DMS 273 treated with DMSO at 0.1 percent for 48 hours (cell line): Measurements from ENCODE around the gene ZFYVE9.

Experiments used
- DNase-seq: peaks from one replicate; lab custom pipeline; 2025; lab: John Stamatoyannopoulos, UW

Gene ZFYVE9

GRCh38 chr1:52243221-52243987, 101.5 kb downstream of the ZFYVE9 start:
- no peak for DNase-seq

GRCh38 chr1:52249831-52250230, 107.9 kb downstream of the ZFYVE9 start:
- DNase-seq = no peak

- no peak for DNase-seq
Measured at GRCh38 chr1:52253421-52253820, 111.5 kb downstream of the ZFYVE9 start.

- no peak for DNase-seq
Measured at GRCh38 chr1:52259886-52260285, 118.0 kb downstream of the ZFYVE9 start.

GRCh38 chr1:52263153-52263910, 121.4 kb downstream of the ZFYVE9 start:
- no peak for DNase-seq

GRCh38 chr1:52264530-52265115, 122.7 kb downstream of the ZFYVE9 start:
- DNase-seq = no peak

GRCh38 chr1:52266507-52266906, 124.6 kb downstream of the ZFYVE9 start:
- no peak for DNase-seq

GRCh38 chr1:52268372-52268771, 126.5 kb downstream of the ZFYVE9 start:
- no peak for DNase-seq

GRCh38 chr1:52281518-52281917, 139.6 kb downstream of the ZFYVE9 start:
- no peak for DNase-seq

GRCh38 chr1:52288286-52288685, 146.4 kb downstream of the ZFYVE9 start:
- DNase-seq = no peak

GRCh38 chr1:52294580-52294979, 152.7 kb downstream of the ZFYVE9 start:
- no peak for DNase-seq

GRCh38 chr1:52296345-52296744, 154.5 kb downstream of the ZFYVE9 start:
- peak; percentile 48 for DNase-seq

- DNase-seq = no peak
Measured at GRCh38 chr1:52305417-52306226, 163.7 kb downstream of the ZFYVE9 start.

GRCh38 chr1:52306227-52307006, 164.5 kb downstream of the ZFYVE9 start:
- DNase-seq = no peak

- no peak for DNase-seq
Measured at GRCh38 chr1:52321061-52321460, 179.2 kb downstream of the ZFYVE9 start.

- no peak for DNase-seq
Measured at GRCh38 chr1:52323731-52324130, 181.8 kb downstream of the ZFYVE9 start.

GRCh38 chr1:52325786-52326185, 183.9 kb downstream of the ZFYVE9 start:
- DNase-seq = no peak

- DNase-seq = no peak
Measured at GRCh38 chr1:52328615-52329014, 186.7 kb downstream of the ZFYVE9 start.

GRCh38 chr1:52332411-52332810, 190.5 kb downstream of the ZFYVE9 start:
- no peak for DNase-seq

- DNase-seq = no peak
Measured at GRCh38 chr1:52334906-52335528, 193.1 kb downstream of the ZFYVE9 start.

GRCh38 chr1:52337439-52337838, 195.6 kb downstream of the ZFYVE9 start:
- no peak for DNase-seq
